Cortex of kidney (tissue), 1 donor: ENCODE data around the gene ZC3H18.

ENCODE experiments used
- DNase-seq: peaks from one replicate; lab custom pipeline; 2025; lab: John Stamatoyannopoulos, UW

ZC3H18 gene

GRCh38 chr16:88569985-88570690 is at the start of gene ZC3H18:
Gene ZC3H18, plus strand, starts transcription at chr16:88570403. Its CDS starts 6,721 bp downstream, at chr16:88577124.
- DNase-seq, result peak; percentile 59

GRCh38 chr16:88521674-88522073 is 48.5 kb upstream of the ZC3H18 start:
- no peak for DNase-seq

GRCh38 chr16:88522276-88522949 is 47.8 kb upstream of the ZC3H18 start:
- DNase-seq, result no peak

DNA sequence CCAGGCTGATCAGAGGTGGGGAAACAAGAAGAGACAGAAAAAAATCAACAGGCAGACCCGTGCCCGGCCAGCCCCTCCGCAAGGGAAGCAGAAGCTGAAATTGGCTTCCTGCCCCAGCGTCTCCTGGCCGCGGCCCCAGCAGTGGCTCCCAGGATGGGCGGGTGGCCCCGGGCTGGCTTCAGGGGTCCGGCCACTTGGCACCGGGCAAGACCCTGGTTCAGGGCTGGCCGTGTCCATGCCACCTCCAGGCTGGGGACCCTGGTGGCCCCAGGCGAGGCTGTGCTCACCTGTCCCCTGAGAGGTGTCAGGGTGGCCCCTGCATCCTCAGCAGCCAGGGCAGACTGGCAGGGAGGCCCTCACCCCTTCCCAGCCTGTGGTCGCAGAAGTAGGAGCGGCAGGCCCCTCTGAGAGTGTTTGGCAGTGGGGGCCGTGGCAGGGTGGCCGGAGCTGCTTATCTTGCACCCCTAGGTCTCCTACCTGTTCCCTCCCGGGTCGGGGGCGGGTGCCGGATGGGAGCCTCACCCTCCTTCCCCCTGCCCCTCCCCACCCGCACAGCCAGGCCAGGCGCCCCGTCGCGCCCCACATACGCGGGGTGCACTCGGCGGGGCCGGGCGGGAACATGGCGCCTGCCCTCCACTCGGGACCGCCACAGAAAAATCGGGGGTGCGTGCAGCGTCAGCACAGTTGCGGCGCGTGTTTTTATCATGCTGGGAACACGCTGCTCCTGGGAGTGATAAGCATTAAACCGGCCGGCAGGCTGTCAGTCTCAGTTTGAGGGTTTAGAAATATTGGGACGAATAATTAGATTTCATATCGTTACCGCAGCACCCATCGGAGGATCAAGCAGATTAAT is 46.7 kb upstream of the ZC3H18 start:
- no peak for DNase-seq

DNA sequence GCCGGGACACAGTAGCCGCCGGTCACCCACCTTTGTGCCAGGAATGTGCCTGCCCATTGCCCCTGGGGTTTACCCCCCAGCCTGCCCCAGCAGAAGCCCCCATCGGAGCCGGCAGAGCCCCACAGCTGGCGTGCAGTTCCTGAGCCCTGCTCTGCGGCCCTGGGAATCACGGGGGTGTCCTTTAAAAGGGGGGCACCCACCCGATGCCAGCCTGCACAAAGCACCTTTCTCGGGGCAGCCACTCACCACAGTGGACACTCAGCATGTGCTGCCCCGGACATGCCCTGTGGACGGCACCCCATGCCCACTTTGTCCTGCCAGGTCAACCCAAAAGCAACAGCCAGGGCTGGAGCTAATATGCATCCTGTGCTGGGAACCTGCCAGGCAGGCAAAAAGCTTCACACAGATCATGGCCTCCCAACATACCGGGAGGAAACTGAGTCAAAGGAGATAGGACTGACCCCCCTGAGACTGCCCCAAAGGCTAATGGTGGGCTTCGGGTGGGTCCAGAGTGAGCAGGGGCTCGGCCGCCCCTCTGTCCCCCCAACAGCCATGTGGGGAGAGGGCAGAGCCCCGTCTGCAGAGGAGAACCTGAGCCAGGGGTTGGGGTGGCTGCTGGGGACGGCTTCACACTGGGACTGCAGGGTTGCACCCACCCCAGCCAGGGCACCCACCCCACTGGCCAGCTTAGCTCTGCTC is 45.8 kb upstream of the ZC3H18 start:
- no peak for DNase-seq

DNA sequence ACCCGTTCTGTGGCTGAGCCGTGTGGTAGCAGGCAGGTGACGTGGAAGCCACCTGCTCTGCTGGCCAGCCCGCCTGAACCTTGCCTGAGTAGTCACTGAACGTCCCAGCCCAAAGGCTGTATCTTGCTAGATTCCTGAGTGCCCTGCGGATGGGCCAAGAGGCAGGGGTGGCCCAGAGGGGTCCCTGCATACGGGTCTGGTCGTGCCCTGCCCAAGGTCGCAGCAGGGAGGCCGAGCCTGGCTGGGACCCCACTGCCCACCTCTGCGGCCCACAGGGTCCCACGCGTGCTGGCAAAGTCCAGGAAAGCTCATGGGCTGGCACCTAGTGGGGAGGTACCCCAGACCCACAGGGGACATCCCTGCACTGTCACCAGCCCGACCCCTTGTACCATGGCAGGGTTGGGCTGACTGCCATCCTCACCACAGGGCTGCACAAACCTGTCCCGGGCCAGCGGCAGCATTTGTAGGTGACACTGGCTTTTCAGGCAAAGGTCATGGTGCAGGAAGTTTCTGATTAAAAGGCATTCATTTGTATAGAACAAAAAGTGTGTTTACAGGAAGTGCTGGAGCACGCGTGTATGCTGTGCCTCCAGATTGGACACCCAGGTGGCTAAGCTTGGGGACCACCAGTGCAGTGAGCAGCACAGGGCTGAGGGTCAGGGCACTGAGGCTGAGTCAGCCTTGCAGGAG is 45.1 kb upstream of the ZC3H18 start:
- no peak for DNase-seq

DNA sequence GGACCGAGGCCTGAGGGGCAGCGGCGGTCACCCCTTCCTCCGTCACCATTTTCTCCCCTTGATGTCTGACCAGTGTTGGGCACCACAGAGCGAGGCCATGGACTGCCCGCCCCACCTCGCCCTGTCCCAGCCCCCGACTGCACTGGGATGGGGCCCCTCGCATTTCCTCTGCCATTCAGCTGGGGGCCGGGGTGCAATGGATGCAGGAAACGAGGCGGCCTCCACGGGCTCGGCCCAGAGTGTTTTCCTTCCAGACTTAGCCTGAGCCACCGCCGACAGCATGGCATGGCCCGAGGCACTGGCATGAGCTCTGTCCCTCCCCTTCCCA is 44.6 kb upstream of the ZC3H18 start:
- DNase-seq, result no peak

DNA sequence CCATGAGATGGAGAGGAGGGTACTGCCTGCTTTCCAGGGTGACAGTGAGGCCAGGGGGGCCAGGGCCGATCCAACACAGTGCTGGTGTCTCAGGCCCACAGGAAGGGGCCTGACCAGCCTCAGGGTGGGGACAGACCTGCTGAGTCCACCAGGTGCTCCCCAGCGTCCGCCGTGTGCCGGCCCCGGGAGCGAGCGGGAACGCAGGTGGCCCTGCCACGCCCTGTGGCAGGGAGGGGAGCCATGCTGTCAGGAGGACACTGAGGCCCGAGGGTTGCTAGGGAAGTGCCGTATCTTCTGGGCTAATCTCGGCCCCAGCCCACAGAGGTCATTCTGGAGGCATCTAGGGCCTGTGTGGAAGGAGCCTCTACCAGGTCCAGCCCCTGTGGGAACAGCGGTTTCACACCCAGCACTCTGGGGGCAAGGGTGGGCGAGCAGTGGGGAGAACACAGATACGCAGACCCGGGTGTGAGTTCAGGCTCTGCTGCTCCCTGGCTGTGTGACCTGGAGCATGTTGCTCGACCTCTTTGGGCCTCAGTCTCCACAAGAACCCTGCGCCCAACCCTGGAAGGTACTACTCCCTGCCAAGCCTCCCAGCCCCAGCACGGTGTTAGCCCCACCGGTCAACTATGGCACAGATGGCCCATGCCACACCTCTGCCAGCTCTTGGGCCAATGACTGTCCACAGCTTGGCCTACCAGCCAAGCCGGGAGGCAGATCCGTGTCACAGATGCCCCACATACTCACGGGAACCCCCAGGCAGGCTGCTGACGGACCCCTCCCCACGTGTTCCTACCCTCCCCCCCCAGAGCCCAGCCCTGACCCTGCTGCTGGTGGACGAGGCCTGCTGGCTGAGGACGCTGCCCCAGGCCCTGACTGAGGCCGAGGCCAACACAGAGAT is 43.9 kb upstream of the ZC3H18 start:
- DNase-seq, result no peak

DNA sequence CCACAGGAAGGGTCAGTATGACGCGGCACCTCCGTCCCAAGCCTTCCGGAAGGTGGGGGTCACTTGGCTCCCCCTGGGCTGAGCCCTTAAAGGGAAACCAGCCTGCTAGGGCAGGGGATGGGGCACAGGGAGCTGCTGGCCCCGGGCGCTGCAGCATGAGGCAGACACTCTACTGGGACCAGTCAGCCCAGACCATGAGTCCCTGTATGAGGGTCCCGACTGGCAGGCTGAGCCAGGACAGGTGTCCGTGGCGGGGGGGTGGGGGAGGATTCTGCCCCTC is 43.4 kb upstream of the ZC3H18 start:
- no peak for DNase-seq

GRCh38 chr16:88527186-88527936 is 42.8 kb upstream of the ZC3H18 start:
- no peak for DNase-seq

GRCh38 chr16:88527937-88528743 is 42.1 kb upstream of the ZC3H18 start:
- no peak for DNase-seq

DNA sequence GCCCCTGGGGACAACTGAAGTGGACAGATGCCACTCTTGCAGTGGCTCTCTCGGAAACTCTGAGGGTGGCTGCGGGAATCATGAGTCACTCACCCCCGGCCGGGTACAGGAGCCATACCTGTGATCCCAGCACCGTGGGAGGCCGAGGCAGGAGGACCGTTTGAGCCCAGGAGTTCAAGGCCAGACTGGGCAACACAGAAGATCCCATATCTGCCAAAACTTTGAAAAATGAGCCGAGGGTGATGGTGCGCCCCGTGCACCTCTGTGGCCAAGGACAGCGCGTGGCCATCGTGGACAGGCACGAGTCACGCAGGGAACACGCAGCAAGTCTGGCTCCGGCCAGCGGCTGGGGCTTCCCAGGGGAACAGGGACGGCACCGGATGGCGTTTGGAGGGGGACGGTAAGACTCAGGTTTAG is 41.3 kb upstream of the ZC3H18 start:
- no peak for DNase-seq

- no peak for DNase-seq
Observed at GRCh38 chr16:88529596-88529995, 40.6 kb upstream of the ZC3H18 start.

DNA sequence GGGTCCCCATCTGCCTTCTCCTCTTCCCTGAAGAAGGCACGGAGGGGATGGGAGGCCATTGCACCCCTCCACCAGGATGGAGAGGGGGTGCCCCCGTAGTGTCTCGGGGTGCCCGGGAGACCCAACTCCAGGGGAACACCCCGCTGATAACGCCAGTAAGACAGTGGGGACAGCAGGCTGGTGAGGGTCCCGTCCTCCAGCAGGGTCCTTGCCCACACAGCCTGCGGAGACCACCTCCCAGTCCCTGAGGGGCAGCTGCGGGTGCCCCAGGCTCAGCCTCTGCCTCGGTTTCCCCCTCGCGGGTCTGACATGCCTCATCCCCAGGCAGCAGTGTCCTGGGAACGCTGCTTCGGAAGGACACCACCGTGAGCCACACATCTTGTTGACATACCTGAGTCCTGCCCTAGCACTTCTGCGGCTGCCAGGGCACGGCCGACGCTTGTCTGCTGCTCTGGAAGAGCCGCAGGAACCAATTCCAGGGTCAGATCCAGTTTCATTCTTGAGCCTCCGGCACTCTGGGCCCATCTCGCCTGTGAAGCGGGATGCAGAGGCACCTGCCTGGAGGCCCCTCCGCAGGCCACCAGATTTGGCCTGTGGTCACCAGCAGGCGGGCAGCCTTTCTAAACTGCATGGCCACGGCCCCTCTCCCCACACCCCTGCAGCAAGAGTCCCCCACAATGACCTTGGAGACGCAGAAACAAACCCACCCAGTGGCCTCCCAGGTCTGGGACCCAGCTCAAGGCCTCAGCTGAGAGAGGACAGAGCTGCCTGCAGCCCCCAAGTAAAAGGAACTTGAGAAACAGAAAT is 39.9 kb upstream of the ZC3H18 start:
- DNase-seq, result no peak

- no peak for DNase-seq
Observed at GRCh38 chr16:88530858-88531203, 39.4 kb upstream of the ZC3H18 start.

DNA sequence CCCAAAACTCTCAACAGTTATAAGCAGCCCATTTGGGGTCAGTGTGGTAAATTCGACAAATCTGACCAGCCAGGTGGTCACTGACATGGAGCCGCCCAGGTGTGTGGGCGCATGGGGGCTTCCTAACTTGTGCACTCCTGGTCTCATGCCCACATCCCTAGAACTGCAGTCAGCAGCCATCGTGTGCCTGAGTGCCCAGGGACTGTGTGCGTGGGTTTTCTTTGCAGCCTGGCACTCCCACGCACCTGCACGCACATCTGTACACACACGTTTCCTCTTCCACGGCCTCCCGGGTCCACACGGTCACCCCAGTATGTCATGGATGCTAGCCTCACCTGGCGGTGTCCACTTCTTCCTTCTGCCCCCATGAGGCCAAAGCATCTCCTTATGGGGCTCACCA is 38.9 kb upstream of the ZC3H18 start:
- no peak for DNase-seq

- DNase-seq, result no peak
Observed at GRCh38 chr16:88531931-88532433, 38.2 kb upstream of the ZC3H18 start.
